Panc1 (cell line): ENCODE measurements around the gene MYORG. TPM values are rescaled to one million over a fixed set of nuclear protein-coding genes. Genes with fewer than 3 reads are reported as not detected.

ENCODE experiments used
- ATAC-seq: fragments of 200-7000 bp; cut with Tn5 transposase; 2 replicates; pipeline ENCODE4 v1.9.1; 2020; ENCODE audit warnings: mild to moderate bottlenecking, moderate library complexity
- BruUV-seq: library from RNA; stranded (reverse); fragments of 400-500 nt; replicated peaks from 2 replicates; lab custom pipeline; 2021; lab: Mats Ljungman, UMichigan
- CTCF ChIA-PET: fragments of 300-600 bp; sonication (Branson Sonifier 250); formaldehyde crosslinking; loops from one replicate; lab custom pipeline; 2022; ENCODE audit warnings: antibody characterized with exemption; lab: Charles Lee
- POLR2A ChIA-PET: fragments of 300-600 bp; sonication (Branson Sonifier 250); formaldehyde crosslinking; loops from one replicate; lab custom pipeline; 2022; ENCODE audit warnings: antibody characterized with exemption; lab: Charles Lee
- DNase-seq: peaks from one replicate; pipeline ENCODE4 v3.0.0-alpha.2; 2010; ENCODE audit warnings: low read depth, low spot score
- H3K27ac ChIP-seq: 2 replicates; pipeline ENCODE4 v1.5.1; 2011; ENCODE audit warnings: mild to moderate bottlenecking, low read length, inconsistent platforms
- H3K27me3 ChIP-seq: fragments of 200-500 bp; sonication (Bioruptor generic); 2 replicates; pipeline ENCODE4 v1.6.0; 2014; ENCODE audit warnings: low read length, inconsistent platforms; ENCODE audit not compliant: control insufficient read depth, insufficient read depth
- H3K36me3 ChIP-seq: fragments of 200-500 bp; sonication (Bioruptor generic); 2 replicates; pipeline ENCODE4 v1.5.1; 2014; ENCODE audit warnings: inconsistent platforms, mild to moderate bottlenecking, low read length, moderate library complexity; ENCODE audit not compliant: control insufficient read depth, insufficient read depth
- H3K4me1 ChIP-seq: 2 replicates; pipeline ENCODE4 v1.5.1; 2011; ENCODE audit warnings: inconsistent platforms, mild to moderate bottlenecking, low read length, moderate library complexity; ENCODE audit not compliant: control insufficient read depth, insufficient read depth
- H3K4me3 ChIP-seq, 2 experiments: 2 replicates each; pipeline ENCODE4 v1.5.1; 2011 to 2012; ENCODE audit warnings: low read depth in 2 of 2, low read length in 2 of 2, mild to moderate bottlenecking in 2 of 2, inconsistent platforms in 1 of 2, moderate library complexity in 1 of 2
- H3K9me3 ChIP-seq: fragments of 200-500 bp; sonication (Bioruptor generic); 2 replicates; pipeline ENCODE4 v1.5.1; 2014; ENCODE audit warnings: low read depth, mild to moderate bottlenecking, inconsistent platforms, low read length, moderate library complexity; ENCODE audit not compliant: control insufficient read depth, insufficient read depth
- CTCF ChIP-seq: fragments of 450-650 bp; IDR thresholded peaks from 2 replicates; pipeline ENCODE4 v1.5.1; 2017; ENCODE audit warnings: mild to moderate bottlenecking
- POLR2AphosphoS5 ChIP-seq: IDR thresholded peaks from 2 replicates; pipeline ENCODE4 v1.6.1; 2012; ENCODE audit warnings: mild to moderate bottlenecking, low read depth, low read length, moderate library complexity
- REST ChIP-seq, 2 experiments: IDR thresholded peaks; 2 replicates each; pipeline ENCODE4 v1.6.1; 2011 to 2012; ENCODE audit warnings: low read depth in 2 of 2, control low read depth in 1 of 2, low read length in 1 of 2, mild to moderate bottlenecking in 1 of 2, moderate library complexity in 1 of 2; ENCODE audit not compliant: insufficient read depth in 1 of 2
- SIN3A ChIP-seq: IDR thresholded peaks from 2 replicates; pipeline ENCODE4 v1.6.1; 2012; ENCODE audit warnings: low read depth, mild to moderate bottlenecking, low read length, moderate library complexity, borderline replicate concordance; ENCODE audit not compliant: insufficient read depth
- TCF7L2 ChIP-seq: IDR thresholded peaks from 2 replicates; pipeline ENCODE4 v1.6.1; 2011; ENCODE audit warnings: mild to moderate bottlenecking, low read depth, low read length, inconsistent platforms
- in situ Hi-C: cut with HindIII; loops from 2 replicates; pipeline ENCODE4 v1.10.0; 2016; ENCODE audit warnings: low sequenced_read_pairs, low pct_unique_long_range_greater_than_20kb
- intact Hi-C: fragments of 100-400 bp; cut with micrococcal nuclease; formaldehyde crosslinking; loops from one replicate; pipeline ENCODE4 v1.10.0; 2022; ENCODE audit not compliant: unreplicated experiment
- total RNA-seq: library from RNA; stranded (reverse); gene quantifications from one replicate; pipeline ENCODE4 v1.2.1, GENCODE V29; 2021; ENCODE audit not compliant: unreplicated experiment

MYORG gene
- total RNA-seq, 1 experiment from 2014 or later: 9.7 TPM

- Histone ChIP-seq H3K4me1 (no peaks in the 10 kb centered on the region), H3K27me3 (no peaks in the 10 kb centered on the region), H3K36me3 (no peaks in the 10 kb centered on the region; the same call in 1 of the 2 replicates), H3K27ac (no peak overlapping the region), H3K4me3 (no peak overlapping the region), H3K9me3 (no peaks in the 10 kb centered on the region)
- TSS peak; percentile 80 for BruUV-seq
- ChIA-PET POLR2A (no interaction called here), CTCF (interaction anchor here (0.6 kb wide), 1 partner anchor 107 kb away, joined by 5 read pairs; no protein-coding TSS in a partner anchor)
- ATAC-seq (no peak), DNase-seq (no peak)
- intact Hi-C loops: no loop called here
- TF ChIP-seq REST (IDR thresholded peaks at IDR 0.05; ENCODE audit: insufficient read depth in 1 of 2, low read depth in 2 of 2, low read length in 1 of 2) (no peak), TCF7L2 (no peak), POLR2AphosphoS5 (no peak)
- in situ Hi-C loops: no loop called here
These were observed 33.6 kb downstream of the MYORG start for GRCh38 chr9:34343090-34343489.

- in situ Hi-C loops: no loop called here
- POLR2A ChIA-PET: interaction anchor here (0.8 kb wide), 1 partner anchor 37 kb away, joined by 3 read pairs; no protein-coding TSS in a partner anchor
- BruUV-seq: no TSS peak
- ATAC-seq: no peak
- TF ChIP-seq SIN3A (no peak), REST (IDR thresholded peaks at IDR 0.05; ENCODE audit: insufficient read depth in 1 of 2, low read depth in 2 of 2, low read length in 1 of 2) (no peak), TCF7L2 (no peak), POLR2AphosphoS5 (no peak), CTCF (no peak)
- Histone ChIP-seq H3K27ac (no peak overlapping the region), H3K36me3 (no peaks in the 10 kb centered on the region; the same call in 1 of the 2 replicates), H3K4me3 (no peak overlapping the region), H3K9me3 (no peaks in the 10 kb centered on the region), H3K27me3 (no peaks in the 10 kb centered on the region), H3K4me1 (no peaks in the 10 kb centered on the region)
- CTCF ChIA-PET: interaction anchor here (1.6 kb wide), 1 partner anchor 62 kb away, joined by 5 read pairs; no protein-coding TSS in a partner anchor
- no peak for DNase-seq
- intact Hi-C loops: no loop called here
These were observed 34.9 kb downstream of the MYORG start for GRCh38 chr9:34341659-34342295.
